Stimulated activated naive CD8-positive, alpha-beta T cell treated with anti-CD3 and anti-CD28 coated beads, Interleukin-15, Interleukin-2, amounts not matched to agents 100 U/mL and 50 U/mL, for 24 hours (primary cell): Measurements from ENCODE around the gene TNIP1.
A peak's percentile ranks its signal among the peaks of the same experiment; 100 is the strongest.

Source experiments
- ATAC-seq: fragments of 150-1000 bp; cut with Tn5 transposase; one replicate; pipeline ENCODE4 v1.10.0; 2021
- DNase-seq: peaks from one replicate; pipeline ENCODE4 v3.0.0; 2021

TNIP1 gene

GRCh38 chr5:151080613-151081430, at the start of gene TNIP1:
TNIP1 (minus strand) TSS chr5:151081034; CDS start chr5:151065095, 15,939 bp downstream.
- peak; percentile 81 for ATAC-seq

GRCh38 chr5:151130235-151130921, 49.5 kb upstream of the TNIP1 start:
- no peak for DNase-seq

More at GRCh38 chr5:151080613-151081430, at the start of gene TNIP1:
- peak; percentile 98 for DNase-seq

GRCh38 chr5:151128817-151129216, 48.0 kb upstream of the TNIP1 start:
- DNase-seq (no peak), ATAC-seq (no peak)

More at GRCh38 chr5:151130235-151130921, 49.5 kb upstream of the TNIP1 start:
- ATAC-seq: no peak

GRCh38 chr5:151127926-151128325, 47.1 kb upstream of the TNIP1 start:
- ATAC-seq: no peak
- no peak for DNase-seq

- DNase-seq (peak; percentile 74), ATAC-seq (peak; percentile 15)
Observed at GRCh38 chr5:151126199-151126645, 45.4 kb upstream of the TNIP1 start.

GRCh38 chr5:151125421-151125820, 44.6 kb upstream of the TNIP1 start:
- ATAC-seq (peak; percentile 12), DNase-seq (no peak)

- DNase-seq (peak; percentile 74), ATAC-seq (peak; percentile 80)
Observed at GRCh38 chr5:151123897-151124751, 43.3 kb upstream of the TNIP1 start.

GRCh38 chr5:151122828-151123227, 42.0 kb upstream of the TNIP1 start:
- ATAC-seq: no peak
- DNase-seq: no peak

- DNase-seq (no peak), ATAC-seq (no peak)
Observed at GRCh38 chr5:151121665-151122064, 40.8 kb upstream of the TNIP1 start.

- DNase-seq: no peak
- ATAC-seq: no peak
Observed at GRCh38 chr5:151121095-151121494, 40.3 kb upstream of the TNIP1 start.

GRCh38 chr5:151118913-151119575, 38.2 kb upstream of the TNIP1 start:
- DNase-seq (no peak), ATAC-seq (no peak)

GRCh38 chr5:151115272-151115905, 34.6 kb upstream of the TNIP1 start:
- peak; percentile 62 for ATAC-seq
- DNase-seq: peak; percentile 80

GRCh38 chr5:151113651-151114050, 32.8 kb upstream of the TNIP1 start:
- DNase-seq (no peak), ATAC-seq (no peak)

- ATAC-seq: no peak
- DNase-seq: no peak
Observed at GRCh38 chr5:151110992-151111391, 30.2 kb upstream of the TNIP1 start.

GRCh38 chr5:151110122-151110681, 29.4 kb upstream of the TNIP1 start:
- DNase-seq (no peak), ATAC-seq (peak; percentile 37)

GRCh38 chr5:151108566-151108965, 27.7 kb upstream of the TNIP1 start:
- ATAC-seq: no peak
- DNase-seq: no peak

GRCh38 chr5:151107738-151108520, 27.1 kb upstream of the TNIP1 start:
- ATAC-seq: no peak
- DNase-seq: no peak

GRCh38 chr5:151107084-151107483, 26.2 kb upstream of the TNIP1 start:
- ATAC-seq: no peak

GRCh38 chr5:151106509-151106908, 25.7 kb upstream of the TNIP1 start:
- ATAC-seq: no peak
- no peak for DNase-seq

More at GRCh38 chr5:151107084-151107483, 26.2 kb upstream of the TNIP1 start:
- no peak for DNase-seq

GRCh38 chr5:151106043-151106442, 25.2 kb upstream of the TNIP1 start:
- ATAC-seq: no peak
- DNase-seq: no peak
